GM12892 (cell line): ENCODE results near the gene MXRA5.

ENCODE experiments used
- POLR2A ChIP-seq: IDR thresholded peaks from 2 replicates; pipeline ENCODE4 v1.6.1; 2011; ENCODE audit warnings: low read depth, low read length, control low read depth
- POLR2AphosphoS5 ChIP-seq: IDR thresholded peaks from 2 replicates; pipeline ENCODE4 v1.6.1; 2011; ENCODE audit warnings: low read depth, low read length, control low read depth
- TAF1 ChIP-seq: IDR thresholded peaks from 2 replicates; pipeline ENCODE4 v1.6.1; 2011; ENCODE audit warnings: low read depth, mild to moderate bottlenecking, control low read depth, low read length, borderline replicate concordance

GRCh38 chrX:3379111-3379510 is 32.7 kb upstream of the MXRA5 start:
- no peak for TF ChIP-seq POLR2A
- no peak for TF ChIP-seq POLR2AphosphoS5
- no peak for TF ChIP-seq TAF1
